GM18502 (cell line): Measurements from ENCODE around the gene PALLD.
"Not testable (repeated sequence)": the region's sequence is repeated elsewhere in the genome, so short reads cannot be mapped to it uniquely, and the experiment has no call there.

ENCODE experiments used
- ATAC-seq: cut with Tn5 transposase; IDR thresholded peaks from one replicate; pipeline ENCODE4 v1.9.1; 2021; ENCODE audit warnings: mild to moderate bottlenecking; ENCODE audit not compliant: unreplicated experiment, poor library complexity

Gene PALLD

GRCh38 chr4:168716406-168717129 is 219.7 kb downstream of the PALLD start:
- no peak for ATAC-seq

- ATAC-seq = no peak
Observed at GRCh38 chr4:168717847-168718246, 221.0 kb downstream of the PALLD start.

GRCh38 chr4:168719725-168720124 is 222.9 kb downstream of the PALLD start:
- no peak for ATAC-seq

GRCh38 chr4:168720396-168720900 is 223.6 kb downstream of the PALLD start:
- ATAC-seq = no peak

GRCh38 chr4:168722391-168722790 is 225.5 kb downstream of the PALLD start:
- ATAC-seq = no peak

GRCh38 chr4:168723020-168723419 is 226.2 kb downstream of the PALLD start:
- ATAC-seq = no peak

GRCh38 chr4:168723569-168723968 is 226.7 kb downstream of the PALLD start:
- ATAC-seq = no peak

- no peak for ATAC-seq
Observed at GRCh38 chr4:168724243-168724642, 227.4 kb downstream of the PALLD start.

GRCh38 chr4:168724686-168725411 is 228.0 kb downstream of the PALLD start:
- no peak for ATAC-seq

- ATAC-seq = no peak
Observed at GRCh38 chr4:168725930-168726329, 229.1 kb downstream of the PALLD start.

- not testable (repeated sequence) for ATAC-seq
Observed at GRCh38 chr4:168727181-168727580, 230.3 kb downstream of the PALLD start.

GRCh38 chr4:168731006-168731636 is 234.3 kb downstream of the PALLD start:
- ATAC-seq = no peak

- ATAC-seq = no peak
Observed at GRCh38 chr4:168731706-168732414, 235.0 kb downstream of the PALLD start.

GRCh38 chr4:168732714-168733113 is 235.9 kb downstream of the PALLD start:
- no peak for ATAC-seq

GRCh38 chr4:168734703-168735678 is 238.1 kb downstream of the PALLD start:
- no peak for ATAC-seq

GRCh38 chr4:168735735-168736134 is 238.9 kb downstream of the PALLD start:
- ATAC-seq = no peak

GRCh38 chr4:168736860-168737805 is 240.3 kb downstream of the PALLD start:
- ATAC-seq = no peak

- no peak for ATAC-seq
Observed at GRCh38 chr4:168737806-168738172, 240.9 kb downstream of the PALLD start.
